Measurements from ENCODE around the gene OR10J1.

- TF ChIP-seq POLR2A (IDR thresholded peaks at IDR 0.05; ENCODE audit: low read length) (no peak), GATA1 (IDR thresholded peaks at IDR 0.05; ENCODE audit: low read depth, low read length) (no peak)
Observed at GRCh38 chr1:159442428-159442827, 2.9 kb downstream of the OR10J1 start.
